Stimulated activated naive CD4-positive, alpha-beta T cell treated with Interleukin-2 at 50 U/mL for 16 hours (primary cell): ENCODE results near the gene ZBTB7B.

Experiments used
- DNase-seq: peaks from one replicate; lab custom pipeline; 2025; lab: John Stamatoyannopoulos, UW

The ZBTB7B gene

DNA sequence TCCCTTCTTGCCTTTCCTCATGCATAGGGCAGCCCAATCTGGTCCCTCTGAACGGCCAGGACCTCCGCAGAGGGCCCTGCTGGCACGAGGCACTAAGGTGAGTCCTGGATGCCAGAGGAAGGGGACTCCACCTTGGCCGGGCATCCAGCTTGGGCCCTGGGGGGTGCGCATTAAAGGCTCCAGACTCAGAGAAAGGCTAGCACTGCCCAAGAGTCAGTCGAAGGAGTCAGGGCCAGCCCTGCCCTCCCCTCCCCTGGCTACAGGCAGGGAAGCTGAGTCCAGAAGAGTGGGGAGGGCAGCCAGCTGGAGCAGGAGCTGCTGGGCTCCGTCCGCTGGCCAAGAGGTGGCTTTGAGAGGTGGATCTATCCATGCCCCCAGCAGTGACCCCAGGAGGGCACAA lies 58.1 kb downstream of the ZBTB7B start:
- no peak for DNase-seq

DNA sequence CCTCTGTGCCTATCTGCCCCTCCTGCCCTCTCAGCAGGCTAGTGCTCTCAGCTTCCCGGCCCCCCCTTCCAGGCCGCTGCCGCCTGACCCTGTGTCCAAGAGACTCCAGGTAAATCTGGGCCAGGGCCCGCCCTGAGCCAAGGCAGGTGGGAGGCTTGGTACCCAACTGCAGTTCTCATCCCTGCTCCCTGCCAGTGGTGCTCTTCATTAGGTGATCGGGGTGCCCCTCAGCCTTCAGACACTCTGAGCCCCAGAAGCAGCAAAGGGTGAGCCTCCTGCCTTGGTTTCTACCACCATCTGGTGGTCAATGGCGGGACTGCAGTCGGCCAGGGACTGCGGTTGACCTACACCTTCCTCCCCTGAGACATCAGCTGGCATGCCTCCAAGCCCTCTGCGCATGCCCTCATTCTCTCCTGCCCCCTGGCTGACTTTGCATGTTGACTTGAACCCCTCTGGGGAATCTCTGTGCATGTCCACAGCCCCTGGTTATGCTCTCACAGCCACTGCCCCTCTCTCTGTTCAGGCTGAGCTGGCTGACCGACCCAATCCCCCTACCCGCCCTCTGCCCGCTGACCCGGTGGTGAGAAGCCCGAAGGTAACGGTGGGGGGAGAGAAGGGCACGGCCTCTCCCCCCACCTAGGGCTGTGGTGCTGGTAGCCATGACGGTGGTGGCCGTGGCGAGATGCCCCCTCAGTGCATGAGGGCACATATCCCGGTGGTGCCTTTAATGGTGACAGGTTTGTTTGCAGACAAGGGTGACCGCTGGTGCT lies 59.0 kb downstream of the ZBTB7B start:
- DNase-seq = peak; percentile 90

DNA sequence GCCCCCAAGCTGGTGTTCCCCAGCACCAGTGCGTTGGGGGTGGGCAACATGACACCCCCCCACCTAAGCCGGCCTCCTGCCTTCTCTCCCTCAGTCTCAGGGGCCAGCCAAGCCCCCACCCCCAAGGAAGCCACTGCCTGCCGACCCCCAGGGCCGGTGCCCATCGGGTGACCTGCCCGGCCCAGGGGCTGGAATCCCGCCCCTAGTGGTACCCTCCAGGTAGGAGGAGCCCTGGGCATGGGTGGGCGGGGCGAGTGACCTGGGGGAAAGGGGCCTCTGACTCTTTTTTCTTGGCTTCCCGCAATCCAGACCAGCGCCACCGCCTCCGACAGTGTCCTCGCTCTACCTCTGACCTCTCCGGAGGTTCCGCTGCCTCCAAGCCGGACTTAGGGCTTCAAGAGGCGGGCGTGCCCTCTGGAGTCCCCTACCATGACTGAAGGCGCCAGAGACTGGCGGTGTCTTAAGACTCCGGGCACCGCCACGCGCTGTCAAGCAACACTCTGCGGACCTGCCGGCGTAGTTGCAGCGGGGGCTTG lies 59.6 kb downstream of the ZBTB7B start:
- DNase-seq = no peak

GRCh38 chr1:155062702-155063411 lies 60.3 kb downstream of the ZBTB7B start:
- peak; percentile 64 for DNase-seq

- DNase-seq = peak; percentile 83
Measured at GRCh38 chr1:155063550-155064110, 61.0 kb downstream of the ZBTB7B start, which contains the start of gene EFNA4. Gene EFNA4 (plus strand): TSS chr1:155063740. CDS start chr1:155063824, 84 bp downstream.

GRCh38 chr1:155064111-155064831 lies 61.7 kb downstream of the ZBTB7B start:
- DNase-seq = peak; percentile 5

GRCh38 chr1:155064832-155065429 lies 62.3 kb downstream of the ZBTB7B start:
- DNase-seq = no peak

DNA sequence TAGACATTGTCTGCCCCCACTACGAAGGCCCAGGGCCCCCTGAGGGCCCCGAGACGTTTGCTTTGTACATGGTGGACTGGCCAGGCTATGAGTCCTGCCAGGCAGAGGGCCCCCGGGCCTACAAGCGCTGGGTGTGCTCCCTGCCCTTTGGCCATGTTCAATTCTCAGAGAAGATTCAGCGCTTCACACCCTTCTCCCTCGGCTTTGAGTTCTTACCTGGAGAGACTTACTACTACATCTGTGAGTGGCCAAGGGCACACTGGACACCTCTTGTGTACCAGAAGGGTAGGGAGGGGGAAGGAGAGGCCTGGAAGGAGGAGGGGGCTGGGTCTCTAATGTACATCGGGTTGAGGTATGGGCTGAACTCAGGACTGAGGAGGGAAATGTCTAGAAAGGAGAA lies 64.2 kb downstream of the ZBTB7B start:
- DNase-seq = no peak
